GM23248 (cell line): ENCODE measurements around the gene GDPD5. TPM values are rescaled to one million over a fixed set of nuclear protein-coding genes. Genes with fewer than 3 reads are reported as not detected.
A peak's percentile ranks its signal among the peaks of the same experiment; 100 is the strongest.

Source experiments
- DNase-seq: peaks from one replicate; pipeline ENCODE4 v3.0.0-alpha.2; 2015
- H2AFZ ChIP-seq: fragments of 200-600 bp; sonication (generic); 2 replicates; pipeline ENCODE4 v1.6.1; 2016; ENCODE audit warnings: antibody characterized with exemption
- H3F3A ChIP-seq: fragments of 200-600 bp; sonication (generic); 2 replicates; pipeline ENCODE4 v1.6.1; 2016; ENCODE audit warnings: mild to moderate bottlenecking, antibody characterized with exemption, mixed run types; ENCODE audit not compliant: insufficient read depth
- H3K27ac ChIP-seq: fragments of 200-600 bp; sonication (generic); 2 replicates; pipeline ENCODE4 v1.5.1; 2016; ENCODE audit warnings: mild to moderate bottlenecking
- H3K27me3 ChIP-seq: fragments of 200-600 bp; sonication (generic); replicated peaks from 2 replicates; pipeline ENCODE4 v1.6.1; 2016; ENCODE audit warnings: mild to moderate bottlenecking; ENCODE audit not compliant: insufficient read depth
- H3K36me3 ChIP-seq: fragments of 200-600 bp; sonication (generic); 2 replicates; pipeline ENCODE4 v1.6.1; 2016; ENCODE audit warnings: low read depth, mild to moderate bottlenecking
- H3K4me1 ChIP-seq: fragments of 200-600 bp; sonication (generic); 2 replicates; pipeline ENCODE4 v1.6.1; 2016; ENCODE audit warnings: mild to moderate bottlenecking; ENCODE audit not compliant: insufficient read depth
- H3K4me2 ChIP-seq: fragments of 200-600 bp; sonication (generic); one replicate; pipeline ENCODE4 v1.6.1; 2016; ENCODE audit warnings: mild to moderate bottlenecking; ENCODE audit not compliant: unreplicated experiment
- H3K4me3 ChIP-seq: fragments of 200-600 bp; sonication (generic); 2 replicates; pipeline ENCODE4 v1.5.1; 2016; ENCODE audit warnings: mild to moderate bottlenecking
- H3K79me2 ChIP-seq: fragments of 200-600 bp; sonication (generic); 2 replicates; pipeline ENCODE4 v1.6.1; 2016; ENCODE audit warnings: mild to moderate bottlenecking; ENCODE audit not compliant: insufficient read depth
- H3K9ac ChIP-seq: fragments of 200-600 bp; sonication (generic); 2 replicates; pipeline ENCODE4 v1.6.1; 2016; ENCODE audit warnings: mild to moderate bottlenecking
- H3K9me2 ChIP-seq: fragments of 200-600 bp; sonication (generic); 2 replicates; pipeline ENCODE4 v1.6.1; 2016; ENCODE audit warnings: mixed run types, mild to moderate bottlenecking, moderate library complexity; ENCODE audit not compliant: insufficient read depth
- H3K9me3 ChIP-seq: fragments of 200-600 bp; sonication (generic); one replicate; pipeline ENCODE4 v1.6.1; 2017; ENCODE audit warnings: low read depth
- H4K20me1 ChIP-seq: fragments of 200-600 bp; sonication (generic); 2 replicates; pipeline ENCODE4 v1.6.0; 2016; ENCODE audit not compliant: insufficient read depth
- EZH2 ChIP-seq: fragments of 200-600 bp; sonication (generic); IDR thresholded peaks from 2 replicates; pipeline ENCODE4 v1.6.1; 2018; ENCODE audit warnings: antibody characterized with exemption, mild to moderate bottlenecking; ENCODE audit not compliant: insufficient read depth, poor library complexity, severe bottlenecking
- EZH2phosphoT487 ChIP-seq: fragments of 200-600 bp; sonication (generic); IDR thresholded peaks from 2 replicates; pipeline ENCODE4 v1.6.1; 2018; ENCODE audit warnings: antibody characterized with exemption, moderate library complexity, mild to moderate bottlenecking, low read depth; ENCODE audit not compliant: insufficient read depth
- WGBS, 2 experiments: methylation state at CpG; one replicate each; pipeline ENCODE4 v1.1.6; 2015 to 2017; ENCODE audit warnings: low lambda C conversion rate in 2 of 2, low coverage in 1 of 2; ENCODE audit errors: missing lambda C conversion rate in 2 of 2; 5-methylcytosine and 5-hydroxymethylcytosine counted together
- in situ Hi-C: fragments of 300-500 bp; cut with MboI; formaldehyde crosslinking; loops from 2 replicates; pipeline ENCODE4 v1.15.0; 2020
- polyA plus RNA-seq: library from polyadenylated mRNA; unstranded; fragments of >200 nt; fragmentation: Nextera tagmentation; extraction: Ambion mirVana; gene quantifications from 2 replicates; pipeline ENCODE4 v1.2.1, GENCODE V29; 2016
- total RNA-seq: library from RNA; depleted of rRNA; stranded (reverse); fragments of >200 nt; shearing (Covaris generic); gene quantifications from 2 replicates; pipeline ENCODE4 v1.2.3, GENCODE V29; 2014

The GDPD5 gene
- total and polyA plus RNA-seq, 2 experiments from 2014 or later = 3.4 to 10.7 TPM

- peaks cover 45% of the 10 kb centered on the region for H3K4me1 ChIP-seq
- no peaks in the 10 kb centered on the region for H4K20me1 ChIP-seq
- H3K4me3 ChIP-seq = peak overlapping the region; percentile 35; the same call in 1 of the 2 replicates
- no peaks in the 10 kb centered on the region for H3K36me3 ChIP-seq
- no peaks in the 10 kb centered on the region for H3K9me3 ChIP-seq
- no peaks in the 10 kb centered on the region for H3K27me3 ChIP-seq
- DNase-seq = no peak
- peak overlapping the region; percentile 55 for H3K4me2 ChIP-seq
- peak overlapping the region; percentile 86 for H3K27ac ChIP-seq
- peak overlapping the region; percentile 73 for H2AFZ ChIP-seq
- TF ChIP-seq EZH2 (no peak), EZH2phosphoT487 (no peak)
- H3F3A ChIP-seq = peaks cover 40% of the 10 kb centered on the region
- peak overlapping the region; percentile 75 for H3K9ac ChIP-seq
- 65 to 67% methylated on average over 12 of the region's 12 CpGs for WGBS, 2 experiments
- no peaks in the 10 kb centered on the region for H3K79me2 ChIP-seq
- H3K9me2 ChIP-seq = no peaks in the 10 kb centered on the region
- in situ Hi-C loops = no loop called here
Measured at GRCh38 chr11:75555079-75555811, 29.5 kb upstream of the GDPD5 start.

- H3K27ac ChIP-seq = peak overlapping the region; percentile 86
- peak overlapping the region; percentile 73 for H2AFZ ChIP-seq
- no peaks in the 10 kb centered on the region for H3K9me2 ChIP-seq
- 8 to 10% methylated on average over 18 to 21 of the region's 21 CpGs for WGBS, 2 experiments
- no peaks in the 10 kb centered on the region for H3K79me2 ChIP-seq
- no peaks in the 10 kb centered on the region for H3K36me3 ChIP-seq
- TF ChIP-seq EZH2phosphoT487 (no peak), EZH2 (no peak)
- in situ Hi-C loops = no loop called here
- no peaks in the 10 kb centered on the region for H3K9me3 ChIP-seq
- no peaks in the 10 kb centered on the region for H3K27me3 ChIP-seq
- H3F3A ChIP-seq = peaks cover 39% of the 10 kb centered on the region
- H4K20me1 ChIP-seq = no peaks in the 10 kb centered on the region
- peak overlapping the region; percentile 75 for H3K9ac ChIP-seq
- peak; percentile 98 for DNase-seq
- peak overlapping the region; percentile 35 for H3K4me3 ChIP-seq
- H3K4me1 ChIP-seq = peaks cover 38% of the 10 kb centered on the region
- H3K4me2 ChIP-seq = peak overlapping the region; percentile 55
Measured at GRCh38 chr11:75554258-75555022, 28.7 kb upstream of the GDPD5 start.

- no peak overlapping the region for H3K4me3 ChIP-seq
- H3K9ac ChIP-seq = no peak overlapping the region
- WGBS, 2 experiments = 0% methylated on average over 1 of the region's 1 CpG
- H3K27me3 ChIP-seq = no peaks in the 10 kb centered on the region
- in situ Hi-C loops = no loop called here
- no peak overlapping the region for H2AFZ ChIP-seq
- H3K9me3 ChIP-seq = no peaks in the 10 kb centered on the region
- peaks cover 33% of the 10 kb centered on the region for H3F3A ChIP-seq
- H3K27ac ChIP-seq = peak overlapping the region; percentile 38
- no peaks in the 10 kb centered on the region for H3K79me2 ChIP-seq
- H3K36me3 ChIP-seq = no peaks in the 10 kb centered on the region
- no peaks in the 10 kb centered on the region for H3K9me2 ChIP-seq
- TF ChIP-seq EZH2 (no peak), EZH2phosphoT487 (no peak)
- peak overlapping the region; percentile 16 for H3K4me2 ChIP-seq
- no peaks in the 10 kb centered on the region for H4K20me1 ChIP-seq
- H3K4me1 ChIP-seq = peaks cover 33% of the 10 kb centered on the region
- no peak for DNase-seq
Measured at GRCh38 chr11:75553889-75554257, 28.1 kb upstream of the GDPD5 start.

GRCh38 chr11:75553182-75553581 lies 27.4 kb upstream of the GDPD5 start:
- H2AFZ ChIP-seq = no peak overlapping the region
- H3F3A ChIP-seq = peaks cover 26% of the 10 kb centered on the region; the same call in 1 of the 2 replicates
- no peaks in the 10 kb centered on the region for H3K9me2 ChIP-seq
- peak; percentile 19 for DNase-seq
- H3K79me2 ChIP-seq = no peaks in the 10 kb centered on the region
- no peaks in the 10 kb centered on the region for H3K36me3 ChIP-seq
- H3K4me1 ChIP-seq = peaks cover 26% of the 10 kb centered on the region
- H3K4me3 ChIP-seq = no peak overlapping the region
- WGBS, 2 experiments = 78 to 84% methylated on average over 6 of the region's 6 CpGs
- no peak overlapping the region for H3K4me2 ChIP-seq
- H3K27ac ChIP-seq = no peak overlapping the region
- H3K9ac ChIP-seq = no peak overlapping the region
- in situ Hi-C loops = no loop called here
- H4K20me1 ChIP-seq = no peaks in the 10 kb centered on the region
- H3K9me3 ChIP-seq = no peaks in the 10 kb centered on the region
- TF ChIP-seq EZH2 (no peak), EZH2phosphoT487 (no peak)
- H3K27me3 ChIP-seq = no peaks in the 10 kb centered on the region
